ENCODE results near the gene CCR1. TPM values are rescaled to one million over a fixed set of nuclear protein-coding genes. Genes with fewer than 3 reads are reported as not detected.

Gene CCR1
- 1 to 10 TPM; 1.5 to 2.0 TPM for total RNA-seq

DNA sequence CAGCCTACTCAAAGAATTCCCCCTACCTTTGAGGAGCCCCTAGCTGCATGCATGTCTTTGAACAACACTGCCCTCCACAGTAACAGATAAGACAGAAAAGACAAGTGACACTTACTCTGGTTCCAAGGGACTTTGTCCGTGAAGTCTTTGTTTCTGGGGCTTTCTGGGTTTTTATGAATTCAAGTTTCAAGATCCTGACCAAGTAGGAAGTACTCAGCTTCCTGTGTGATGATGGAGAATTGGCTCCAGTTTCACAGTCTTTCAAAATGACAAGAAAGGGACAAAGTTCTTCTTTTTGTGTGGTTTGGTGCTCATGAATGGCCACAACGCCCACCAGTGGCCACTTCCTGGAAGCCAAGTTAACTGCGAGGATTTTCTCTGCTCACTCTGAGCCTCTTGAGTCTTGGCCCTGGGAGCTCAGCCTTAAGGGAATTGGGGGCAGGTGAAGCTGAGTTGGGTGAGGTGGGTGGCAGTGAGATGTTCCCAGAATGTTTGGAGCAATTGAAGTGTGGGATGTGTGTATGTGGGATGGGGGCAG, at the start of gene CCR1:
Gene CCR1 (minus strand): TSS at position 147 of the 538 bp plus-strand sequence. CDS start 4,000 bp downstream, outside the sequence.

DNA sequence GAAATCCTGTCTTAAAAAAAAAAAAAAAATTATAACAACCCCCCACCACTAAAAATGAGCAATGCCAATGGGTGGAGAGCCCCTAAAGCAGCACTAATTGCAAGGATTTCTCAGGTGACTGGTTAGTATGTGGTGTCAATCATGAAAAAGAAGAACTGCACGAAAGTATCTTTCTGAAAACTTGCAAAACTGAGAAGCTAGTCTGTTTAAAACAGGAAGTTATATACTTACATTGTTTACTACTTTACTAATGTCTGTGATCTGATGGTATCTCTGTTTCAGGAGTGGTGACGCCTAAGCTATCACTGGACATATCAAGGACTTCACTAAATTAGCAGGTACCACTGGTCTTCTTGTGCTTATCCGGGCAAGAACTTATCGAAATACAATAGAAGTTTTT, 34.0 kb upstream of the CCR1 start, which contains the start of gene CCR3:
Gene CCR3 (plus strand): TSS at position 341 of the 400 bp plus-strand sequence. CDS start 22,699 bp downstream, outside the sequence.

Other genes with a start within 250 kb of the CCR1 start
- 10 to 100 TPM; 14.0 to 16.0 TPM for gene FYCO1, start 212.5 kb downstream of the CCR1 start, total RNA-seq
- not detected for gene XCR1, start 180.8 kb downstream of the CCR1 start, total RNA-seq
- under 1 TPM in 1 of 2 experiments, not detected in 1; 0.19 TPM for gene CCR3, start 34.1 kb upstream of the CCR1 start, total RNA-seq
- 10 to 100 TPM; 57.8 to 60.5 TPM for gene CCR2, start 145.8 kb upstream of the CCR1 start, total RNA-seq
- gene CCR5, start 162.6 kb upstream of the CCR1 start, total RNA-seq: 10 to 100 TPM; 12.0 to 12.3 TPM
- gene CCRL2, start 198.9 kb upstream of the CCR1 start, total RNA-seq: 1 to 10 TPM; 5.2 to 5.6 TPM

All from activated naive CD4-positive, alpha-beta T cell treated with anti-CD3 and anti-CD28 coated beads, Interleukin-2, amount 10 ng/mL, durations not matched to agents 5 hours and 36 hours (primary cell).